Stimulated activated CD4-positive, alpha-beta T cell treated with anti-CD3 and anti-CD28 coated beads, Interleukin-15, amount 100 ng/mL, for 24 hours (primary cell): ENCODE results near the gene RAB17.
A peak's percentile ranks its signal among the peaks of the same experiment; 100 is the strongest.
"Not testable (repeated sequence)": the region's sequence is repeated elsewhere in the genome, so short reads cannot be mapped to it uniquely, and the experiment has no call there.

Experiments used
- DNase-seq: peaks from one replicate; pipeline ENCODE4 v3.0.0-alpha.2; 2020

The RAB17 gene

GRCh38 chr2:237624565-237624964 lies 34.0 kb upstream of the RAB17 start:
- no peak for DNase-seq

GRCh38 chr2:237623428-237624403 lies 33.2 kb upstream of the RAB17 start:
- DNase-seq = no peak

DNA sequence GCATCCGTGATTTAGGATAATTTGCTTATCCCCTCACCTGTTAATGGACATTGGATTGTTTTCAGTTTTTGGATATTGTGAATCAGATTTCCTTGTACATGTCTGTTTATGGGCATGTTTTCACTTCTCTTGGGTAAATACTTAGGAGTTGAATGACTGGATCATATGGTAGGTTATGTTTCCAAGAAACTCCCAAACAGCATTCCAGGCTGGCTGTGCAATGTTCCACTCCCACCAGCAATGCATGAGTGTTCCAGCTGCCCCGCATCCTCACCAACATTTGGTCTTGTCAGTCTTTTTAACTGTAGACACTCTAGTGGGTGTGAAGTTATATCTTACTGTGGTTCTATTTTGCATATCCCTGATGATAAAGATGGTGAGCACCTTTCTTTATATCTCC lies 27.9 kb upstream of the RAB17 start:
- no peak for DNase-seq

- DNase-seq = no peak
These were observed 27.1 kb upstream of the RAB17 start for GRCh38 chr2:237617587-237617982.

DNA sequence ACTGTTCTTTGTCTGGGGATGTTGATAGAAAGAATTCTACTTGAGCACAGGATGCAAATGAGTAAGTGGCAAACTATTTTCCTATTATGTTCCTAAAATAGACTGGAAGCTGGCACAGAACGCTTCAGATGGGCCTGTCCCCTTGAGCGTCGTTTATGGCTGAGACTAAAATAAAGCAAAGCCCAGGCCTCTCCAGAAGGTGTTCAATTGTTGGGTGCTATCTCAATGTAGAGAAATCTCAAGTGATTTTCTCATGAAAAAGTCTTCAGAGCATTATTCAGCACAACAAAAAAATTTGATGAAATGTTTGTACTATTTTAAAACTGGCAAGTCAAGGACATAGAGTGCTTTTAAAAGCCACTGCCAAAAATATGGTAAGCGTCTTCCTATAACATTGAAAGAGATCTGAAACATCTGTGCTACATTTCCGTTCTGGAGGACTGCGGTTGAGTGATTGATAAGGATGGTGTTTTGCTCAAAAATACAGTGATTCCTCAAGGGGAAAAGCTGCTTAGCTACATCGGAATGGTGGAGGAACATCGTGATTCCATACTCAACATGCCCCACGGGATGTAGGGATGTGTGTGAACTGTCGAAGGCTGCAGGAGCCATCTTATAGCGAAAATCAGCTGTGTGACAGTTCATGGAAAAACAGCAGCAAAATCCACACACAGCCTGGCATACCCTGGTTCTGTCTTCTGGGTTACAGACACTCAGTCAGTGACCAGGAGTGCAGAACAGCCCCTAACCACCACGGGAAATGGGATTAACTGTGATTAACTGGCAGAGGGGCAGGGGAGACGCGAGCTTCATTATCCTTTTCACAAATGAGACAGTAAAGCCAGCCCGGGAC lies 26.4 kb upstream of the RAB17 start:
- no peak for DNase-seq

DNA sequence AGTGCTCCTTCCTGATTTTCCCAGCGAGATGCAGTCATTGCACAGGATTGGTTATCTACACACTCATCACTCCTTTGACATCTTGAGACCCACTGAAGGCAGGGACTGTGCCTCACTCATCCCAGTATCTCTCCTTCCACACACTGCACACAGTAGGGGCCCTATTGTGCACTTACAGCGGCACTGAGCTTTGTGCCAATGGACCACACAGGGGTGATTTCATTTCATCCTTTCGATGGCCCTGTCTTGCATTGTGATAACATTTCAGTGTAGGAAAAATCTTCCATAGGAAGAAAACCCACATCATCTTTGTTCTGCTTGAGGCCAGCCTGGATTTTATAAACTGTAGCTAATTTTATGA lies 25.8 kb upstream of the RAB17 start:
- DNase-seq = no peak

- no peak for DNase-seq
These were observed 25.2 kb upstream of the RAB17 start for GRCh38 chr2:237615631-237616249.

- no peak for DNase-seq
These were observed 23.7 kb upstream of the RAB17 start for GRCh38 chr2:237614151-237614720.

GRCh38 chr2:237613679-237614078 lies 23.1 kb upstream of the RAB17 start:
- no peak for DNase-seq

- no peak for DNase-seq
These were observed 22.2 kb upstream of the RAB17 start for GRCh38 chr2:237612527-237613357.

DNA sequence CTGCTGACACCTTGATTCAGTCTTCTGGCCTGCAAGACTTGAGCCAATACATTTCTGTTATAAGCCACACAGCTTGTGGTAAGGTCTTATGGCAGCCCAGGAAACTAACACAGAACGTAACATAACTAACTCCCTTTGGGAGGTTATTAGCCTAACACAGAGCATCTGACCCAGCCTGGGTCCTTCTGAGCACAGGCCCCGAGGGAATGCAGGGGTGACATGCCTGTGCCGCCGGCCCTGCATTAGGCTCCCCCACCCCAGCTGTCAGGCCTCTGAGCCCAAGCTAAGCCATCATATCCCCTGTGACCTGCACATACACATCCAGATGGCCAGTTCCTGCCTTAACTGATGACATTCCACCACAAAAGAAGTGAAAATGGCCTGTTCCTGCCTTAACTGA lies 16.0 kb upstream of the RAB17 start:
- DNase-seq = not testable (repeated sequence)

DNA sequence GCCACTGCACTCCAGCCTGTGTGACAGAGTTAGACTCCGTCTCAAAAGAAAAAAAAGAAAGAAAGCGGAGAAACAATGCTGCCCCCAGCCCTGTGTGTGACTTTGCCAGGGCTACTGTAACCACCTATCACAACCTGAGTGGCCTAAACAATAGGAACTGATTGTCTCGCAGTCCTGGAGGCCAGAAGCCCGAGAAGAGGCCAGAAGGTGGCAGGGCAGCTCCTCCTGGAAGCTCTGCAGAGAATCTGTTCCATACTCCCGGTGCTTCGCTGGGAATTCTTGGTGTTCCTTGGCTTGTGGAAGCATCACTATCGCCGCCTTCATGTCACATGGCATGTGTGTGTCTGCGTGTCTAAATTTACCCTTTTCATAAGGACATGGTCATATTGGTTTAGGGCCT lies 14.4 kb upstream of the RAB17 start:
- no peak for DNase-seq

DNA sequence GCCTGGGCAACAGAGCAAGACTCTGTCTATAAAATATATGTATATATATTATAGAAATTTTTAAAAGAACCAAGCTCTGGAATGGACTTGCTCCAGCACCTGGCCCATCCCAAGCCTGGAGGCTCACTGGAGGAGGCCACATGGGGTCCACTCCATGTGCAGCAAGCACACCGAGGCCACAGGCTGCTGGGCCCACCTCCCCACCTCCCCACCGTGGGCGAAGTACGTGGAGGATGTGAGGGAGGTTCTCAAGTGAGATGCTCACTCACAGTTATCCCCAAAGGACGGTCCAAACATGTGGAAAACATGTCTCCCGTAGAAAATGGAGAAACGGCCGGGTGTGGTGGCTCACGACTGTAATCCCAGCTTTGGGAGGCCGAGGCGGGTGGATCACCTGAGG lies 13.9 kb upstream of the RAB17 start:
- no peak for DNase-seq

DNA sequence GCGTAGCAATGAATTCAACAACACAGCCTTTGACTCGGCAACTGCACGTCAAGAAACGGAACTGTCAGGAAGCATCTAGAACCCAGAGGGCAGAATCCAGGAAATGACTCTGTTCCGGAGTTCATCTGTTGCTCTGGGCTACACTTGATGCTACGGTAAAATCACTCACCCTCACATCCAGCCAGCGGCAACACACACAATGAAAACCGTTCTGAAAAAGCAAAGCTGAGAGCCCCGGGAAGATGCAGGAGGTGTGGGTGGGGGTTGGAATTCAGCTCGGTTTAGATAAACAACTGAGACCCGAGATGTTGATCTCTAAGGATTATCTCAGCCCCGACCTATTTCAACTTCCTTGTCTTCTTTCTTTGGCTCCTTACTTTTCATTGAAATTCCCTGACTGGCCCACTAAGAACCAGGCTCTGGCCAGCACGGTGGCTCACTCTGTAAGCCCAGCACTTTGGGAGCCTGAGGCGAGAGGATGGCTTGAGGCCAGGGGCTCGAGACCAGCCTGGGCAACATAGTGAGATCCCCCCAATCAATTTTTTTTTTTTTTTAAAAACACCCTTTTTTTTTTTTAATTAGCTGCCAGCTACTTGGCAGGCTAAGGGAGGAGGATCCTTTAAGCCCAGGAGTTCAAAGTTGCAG lies 13.3 kb upstream of the RAB17 start:
- DNase-seq = peak; percentile 28

DNA sequence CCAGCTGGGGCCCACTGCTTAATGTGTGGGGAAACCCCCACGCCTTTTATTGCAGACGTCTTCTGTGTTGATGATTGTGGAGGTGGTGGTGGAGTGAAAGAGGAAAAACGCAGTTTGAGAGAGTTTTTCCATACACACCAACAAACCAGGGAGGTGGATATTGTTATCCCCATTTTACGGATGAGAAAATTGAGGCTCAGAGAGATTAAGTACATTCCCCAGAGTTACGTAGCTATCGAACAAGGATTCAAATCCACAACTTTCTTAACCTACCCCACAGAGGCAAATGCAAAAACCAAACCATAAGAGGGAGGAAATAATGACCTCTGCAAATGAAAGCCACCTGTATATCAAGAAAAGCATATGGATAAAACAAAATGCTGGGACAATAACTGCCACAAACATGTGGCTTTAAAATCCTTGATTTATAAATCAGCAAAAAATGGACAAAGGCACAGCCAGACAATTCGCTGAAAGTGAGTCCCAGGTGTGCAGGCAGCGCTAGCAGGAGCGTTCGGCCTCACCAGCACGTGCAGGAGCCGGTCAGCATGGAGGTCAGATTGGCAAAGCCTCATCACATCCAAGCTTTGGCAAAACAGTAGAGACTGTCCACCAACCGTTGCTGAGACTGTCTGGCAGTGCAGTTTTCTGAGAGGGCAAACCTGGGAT lies 12.6 kb upstream of the RAB17 start:
- no peak for DNase-seq

DNA sequence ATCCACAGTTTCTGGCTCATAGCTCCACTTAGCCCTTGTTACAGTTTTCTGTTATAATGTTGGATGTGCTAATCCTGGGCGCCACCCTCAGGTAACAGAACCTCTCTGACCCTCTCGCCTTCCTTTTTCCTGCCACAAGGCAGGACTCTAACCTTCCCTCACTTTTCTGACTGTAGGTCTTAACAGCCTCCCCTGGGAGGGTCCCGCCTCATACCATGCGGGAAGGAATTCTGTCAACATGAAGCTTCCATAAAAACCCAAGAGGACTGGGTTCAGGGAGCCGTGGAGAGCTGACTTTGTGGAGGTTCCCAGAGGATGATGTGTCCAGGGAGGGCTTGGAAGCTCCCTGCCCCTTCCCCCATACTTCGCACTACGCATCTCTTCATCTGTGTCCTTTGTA lies 11.9 kb upstream of the RAB17 start:
- DNase-seq = no peak

- no peak for DNase-seq
These were observed 11.1 kb upstream of the RAB17 start for GRCh38 chr2:237601453-237602116.

GRCh38 chr2:237600205-237600846 lies 9.8 kb upstream of the RAB17 start:
- DNase-seq = no peak

- no peak for DNase-seq
These were observed 9.1 kb upstream of the RAB17 start for GRCh38 chr2:237599465-237600110.
